HepG2 (cell line): ENCODE data around the gene NF2. TPM values are rescaled to one million over a fixed set of nuclear protein-coding genes. Genes with fewer than 3 reads are reported as not detected.

ENCODE experiments used
- GATAD1 ChIP-seq: IDR thresholded peaks from 2 replicates; pipeline ENCODE4 v1.6.1; 2016; ENCODE audit warnings: missing genetic modification reagents, missing compliant biosample characterization
- ISL2 ChIP-seq: sonication (generic); formaldehyde crosslinking; IDR thresholded peaks from 2 replicates; pipeline ENCODE4 v1.5.0; 2020; ENCODE audit warnings: missing genetic modification reagents
- KDM4B ChIP-seq: sonication (generic); formaldehyde crosslinking; IDR thresholded peaks from 2 replicates; pipeline ENCODE4 v1.4.0; 2020; ENCODE audit warnings: missing genetic modification reagents
- MED8 ChIP-seq: sonication (generic); formaldehyde crosslinking; IDR thresholded peaks from 2 replicates; pipeline ENCODE4 v1.8.1; 2023; ENCODE audit warnings: mild to moderate bottlenecking, missing genetic modification reagents; ENCODE audit not compliant: insufficient replicate concordance
- NFE2 ChIP-seq: sonication (generic); formaldehyde crosslinking; IDR thresholded peaks from 2 replicates; pipeline ENCODE4 v1.4.0; 2020; ENCODE audit warnings: missing genetic modification reagents
- NONO ChIP-seq, 2 experiments: fragments of 450-650 bp in 1 of 2; sonication (generic) in 1 of 2; formaldehyde crosslinking in 1 of 2; IDR thresholded peaks in 1 of 2; conservative IDR thresholded peaks in 1 of 2; 2 replicates each; pipeline versions ENCODE4 v1.6.1 to v1.8.0; 2017 to 2022; ENCODE audit warnings: mild to moderate bottlenecking in 1 of 2, missing genetic modification reagents in 1 of 2, moderate library complexity in 1 of 2
- PHF20 ChIP-seq: sonication (generic); formaldehyde crosslinking; IDR thresholded peaks from 2 replicates; pipeline ENCODE4 v1.5.0; 2020; ENCODE audit warnings: mild to moderate bottlenecking, missing genetic modification reagents
- SP1 ChIP-seq, 2 experiments: fragments of 450-650 bp in 1 of 2; sonication (generic) in 1 of 2; formaldehyde crosslinking in 1 of 2; IDR thresholded peaks; 2 replicates each; pipeline versions ENCODE4 v1.4.0 to v1.6.1; 2016 to 2020; ENCODE audit warnings: missing genetic modification reagents in 1 of 2
- WIZ ChIP-seq: sonication (generic); formaldehyde crosslinking; IDR thresholded peaks from 2 replicates; pipeline ENCODE4 v1.5.1; 2020; ENCODE audit warnings: mild to moderate bottlenecking, missing genetic modification reagents
- ZNF180 ChIP-seq: sonication (generic); formaldehyde crosslinking; IDR thresholded peaks from 2 replicates; pipeline ENCODE4 v1.4.0; 2020; ENCODE audit warnings: low read depth, missing genetic modification reagents, borderline replicate concordance
- polyA plus RNA-seq, 8 experiments: library from polyadenylated mRNA; depleted of rRNA in 3 of 8; stranded (reverse) in 7 of 8; unstranded in 1 of 8; fragments of >200 nt; fragmentation: Illumina TruSeq in 4 of 8; extraction: Trizol in 4 of 8; gene quantifications; 2 replicates each; pipeline versions ENCODE4 v1.2.1 to v1.2.3, GENCODE V29; 2011 to 2016; ENCODE audit warnings: low read depth in 4 of 8, missing spikeins in 1 of 8, mixed read lengths in 1 of 8; ENCODE audit not compliant: insufficient read depth in 1 of 8
- total RNA-seq, 5 experiments: library from RNA; depleted of rRNA; stranded (reverse); fragments of >200 nt; fragmentation: Illumina TruSeq; extraction: Trizol; gene quantifications; 2 replicates each; pipeline ENCODE4 v1.2.3, GENCODE V29; 2016; ENCODE audit warnings: low read depth in 1 of 5
- TF ChIP-seq, protein P1 (sequence below): sonication (generic); formaldehyde crosslinking; IDR thresholded peaks from 2 replicates; pipeline ENCODE4 v1.4.0; 2020; ENCODE audit warnings: mild to moderate bottlenecking, missing genetic modification reagents, borderline replicate concordance
- TF ChIP-seq, protein P2 (sequence below): sonication (generic); formaldehyde crosslinking; IDR thresholded peaks from 2 replicates; pipeline ENCODE4 v1.8.0; 2022; ENCODE audit warnings: mild to moderate bottlenecking, missing genetic modification reagents, moderate library complexity
- TF ChIP-seq, protein P3 (sequence below): sonication (generic); formaldehyde crosslinking; IDR thresholded peaks from 2 replicates; pipeline ENCODE4 v1.5.1; 2020; ENCODE audit warnings: mild to moderate bottlenecking, moderate library complexity, missing genetic modification reagents
- TF ChIP-seq, protein P4 (sequence below): sonication (generic); formaldehyde crosslinking; IDR thresholded peaks from 2 replicates; pipeline ENCODE4 v1.8.1; 2022; ENCODE audit warnings: low read depth, mild to moderate bottlenecking, missing genetic modification reagents

NF2 gene
- total and polyA plus RNA-seq, 2 of the 13 experiments (the other 11 are each of a cell fraction or from before 2014, with no cell fraction given): 9.3 to 33.3 TPM

DNA sequence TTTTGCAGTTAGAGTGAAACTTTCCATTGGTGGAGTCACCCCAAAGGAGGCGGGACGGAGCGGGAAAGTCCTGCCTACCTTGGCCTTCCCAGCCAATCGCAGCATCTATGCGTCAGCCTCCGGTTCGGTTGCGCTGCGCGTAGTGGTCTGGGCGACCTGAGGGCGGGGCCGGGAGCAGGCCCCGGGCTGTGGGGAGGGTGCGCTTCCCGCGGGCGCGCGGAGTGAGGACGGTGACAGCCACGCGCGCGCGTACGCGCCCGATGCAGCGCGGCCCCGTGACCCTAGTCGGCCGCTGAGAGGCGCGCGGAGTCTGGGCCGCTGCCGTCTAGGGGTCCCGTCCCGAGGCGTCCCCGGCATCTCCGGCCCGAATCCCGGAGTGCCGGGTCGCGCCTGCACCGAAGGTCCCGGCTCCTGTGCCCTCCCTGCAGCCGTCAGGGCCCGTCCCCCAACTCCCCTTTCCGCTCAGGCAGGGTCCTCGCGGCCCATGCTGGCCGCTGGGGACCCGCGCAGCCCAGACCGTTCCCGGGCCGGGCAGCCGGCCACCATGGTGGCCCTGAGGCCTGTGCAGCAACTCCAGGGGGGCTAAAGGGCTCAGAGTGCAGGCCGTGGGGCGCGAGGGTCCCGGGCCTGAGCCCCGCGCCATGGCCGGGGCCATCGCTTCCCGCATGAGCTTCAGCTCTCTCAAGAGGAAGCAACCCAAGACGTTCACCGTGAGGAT is at the start of gene NF2 (continued):
- no peak for TF ChIP-seq NFE2
- TF ChIP-seq WIZ: 0 out of 2 replicates have a peak, but pooled peaks have one; percentile 66
- TF ChIP-seq, protein P1, sequence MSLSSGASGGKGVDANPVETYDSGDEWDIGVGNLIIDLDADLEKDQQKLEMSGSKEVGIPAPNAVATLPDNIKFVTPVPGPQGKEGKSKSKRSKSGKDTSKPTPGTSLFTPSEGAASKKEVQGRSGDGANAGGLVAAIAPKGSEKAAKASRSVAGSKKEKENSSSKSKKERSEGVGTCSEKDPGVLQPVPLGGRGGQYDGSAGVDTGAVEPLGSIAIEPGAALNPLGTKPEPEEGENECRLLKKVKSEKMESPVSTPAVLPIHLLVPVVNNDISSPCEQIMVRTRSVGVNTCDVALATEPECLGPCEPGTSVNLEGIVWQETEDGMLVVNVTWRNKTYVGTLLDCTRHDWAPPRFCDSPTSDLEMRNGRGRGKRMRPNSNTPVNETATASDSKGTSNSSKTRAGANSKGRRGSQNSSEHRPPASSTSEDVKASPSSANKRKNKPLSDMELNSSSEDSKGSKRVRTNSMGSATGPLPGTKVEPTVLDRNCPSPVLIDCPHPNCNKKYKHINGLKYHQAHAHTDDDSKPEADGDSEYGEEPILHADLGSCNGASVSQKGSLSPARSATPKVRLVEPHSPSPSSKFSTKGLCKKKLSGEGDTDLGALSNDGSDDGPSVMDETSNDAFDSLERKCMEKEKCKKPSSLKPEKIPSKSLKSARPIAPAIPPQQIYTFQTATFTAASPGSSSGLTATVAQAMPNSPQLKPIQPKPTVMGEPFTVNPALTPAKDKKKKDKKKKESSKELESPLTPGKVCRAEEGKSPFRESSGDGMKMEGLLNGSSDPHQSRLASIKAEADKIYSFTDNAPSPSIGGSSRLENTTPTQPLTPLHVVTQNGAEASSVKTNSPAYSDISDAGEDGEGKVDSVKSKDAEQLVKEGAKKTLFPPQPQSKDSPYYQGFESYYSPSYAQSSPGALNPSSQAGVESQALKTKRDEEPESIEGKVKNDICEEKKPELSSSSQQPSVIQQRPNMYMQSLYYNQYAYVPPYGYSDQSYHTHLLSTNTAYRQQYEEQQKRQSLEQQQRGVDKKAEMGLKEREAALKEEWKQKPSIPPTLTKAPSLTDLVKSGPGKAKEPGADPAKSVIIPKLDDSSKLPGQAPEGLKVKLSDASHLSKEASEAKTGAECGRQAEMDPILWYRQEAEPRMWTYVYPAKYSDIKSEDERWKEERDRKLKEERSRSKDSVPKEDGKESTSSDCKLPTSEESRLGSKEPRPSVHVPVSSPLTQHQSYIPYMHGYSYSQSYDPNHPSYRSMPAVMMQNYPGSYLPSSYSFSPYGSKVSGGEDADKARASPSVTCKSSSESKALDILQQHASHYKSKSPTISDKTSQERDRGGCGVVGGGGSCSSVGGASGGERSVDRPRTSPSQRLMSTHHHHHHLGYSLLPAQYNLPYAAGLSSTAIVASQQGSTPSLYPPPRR (CRISPR knock-in tag): no peak
- TF ChIP-seq, protein P2, sequence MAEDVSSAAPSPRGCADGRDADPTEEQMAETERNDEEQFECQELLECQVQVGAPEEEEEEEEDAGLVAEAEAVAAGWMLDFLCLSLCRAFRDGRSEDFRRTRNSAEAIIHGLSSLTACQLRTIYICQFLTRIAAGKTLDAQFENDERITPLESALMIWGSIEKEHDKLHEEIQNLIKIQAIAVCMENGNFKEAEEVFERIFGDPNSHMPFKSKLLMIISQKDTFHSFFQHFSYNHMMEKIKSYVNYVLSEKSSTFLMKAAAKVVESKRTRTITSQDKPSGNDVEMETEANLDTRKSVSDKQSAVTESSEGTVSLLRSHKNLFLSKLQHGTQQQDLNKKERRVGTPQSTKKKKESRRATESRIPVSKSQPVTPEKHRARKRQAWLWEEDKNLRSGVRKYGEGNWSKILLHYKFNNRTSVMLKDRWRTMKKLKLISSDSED: no peak
- no peak for TF ChIP-seq SP1 (IDR thresholded peaks at IDR 0.05)
- peak; percentile 93 for TF ChIP-seq SP1 (CRISPR knock-in tag; IDR thresholded peaks at IDR 0.05)
- TF ChIP-seq, protein P3, sequence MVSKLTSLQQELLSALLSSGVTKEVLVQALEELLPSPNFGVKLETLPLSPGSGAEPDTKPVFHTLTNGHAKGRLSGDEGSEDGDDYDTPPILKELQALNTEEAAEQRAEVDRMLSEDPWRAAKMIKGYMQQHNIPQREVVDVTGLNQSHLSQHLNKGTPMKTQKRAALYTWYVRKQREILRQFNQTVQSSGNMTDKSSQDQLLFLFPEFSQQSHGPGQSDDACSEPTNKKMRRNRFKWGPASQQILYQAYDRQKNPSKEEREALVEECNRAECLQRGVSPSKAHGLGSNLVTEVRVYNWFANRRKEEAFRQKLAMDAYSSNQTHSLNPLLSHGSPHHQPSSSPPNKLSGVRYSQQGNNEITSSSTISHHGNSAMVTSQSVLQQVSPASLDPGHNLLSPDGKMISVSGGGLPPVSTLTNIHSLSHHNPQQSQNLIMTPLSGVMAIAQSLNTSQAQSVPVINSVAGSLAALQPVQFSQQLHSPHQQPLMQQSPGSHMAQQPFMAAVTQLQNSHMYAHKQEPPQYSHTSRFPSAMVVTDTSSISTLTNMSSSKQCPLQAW: no peak
- TF ChIP-seq, protein P4, sequence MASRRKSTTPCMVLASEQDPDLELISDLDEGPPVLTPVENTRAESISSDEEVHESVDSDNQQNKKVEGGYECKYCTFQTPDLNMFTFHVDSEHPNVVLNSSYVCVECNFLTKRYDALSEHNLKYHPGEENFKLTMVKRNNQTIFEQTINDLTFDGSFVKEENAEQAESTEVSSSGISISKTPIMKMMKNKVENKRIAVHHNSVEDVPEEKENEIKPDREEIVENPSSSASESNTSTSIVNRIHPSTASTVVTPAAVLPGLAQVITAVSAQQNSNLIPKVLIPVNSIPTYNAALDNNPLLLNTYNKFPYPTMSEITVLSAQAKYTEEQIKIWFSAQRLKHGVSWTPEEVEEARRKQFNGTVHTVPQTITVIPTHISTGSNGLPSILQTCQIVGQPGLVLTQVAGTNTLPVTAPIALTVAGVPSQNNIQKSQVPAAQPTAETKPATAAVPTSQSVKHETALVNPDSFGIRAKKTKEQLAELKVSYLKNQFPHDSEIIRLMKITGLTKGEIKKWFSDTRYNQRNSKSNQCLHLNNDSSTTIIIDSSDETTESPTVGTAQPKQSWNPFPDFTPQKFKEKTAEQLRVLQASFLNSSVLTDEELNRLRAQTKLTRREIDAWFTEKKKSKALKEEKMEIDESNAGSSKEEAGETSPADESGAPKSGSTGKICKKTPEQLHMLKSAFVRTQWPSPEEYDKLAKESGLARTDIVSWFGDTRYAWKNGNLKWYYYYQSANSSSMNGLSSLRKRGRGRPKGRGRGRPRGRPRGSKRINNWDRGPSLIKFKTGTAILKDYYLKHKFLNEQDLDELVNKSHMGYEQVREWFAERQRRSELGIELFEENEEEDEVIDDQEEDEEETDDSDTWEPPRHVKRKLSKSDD (CRISPR knock-in tag): peak; percentile 70; the same call in 1 of the 2 replicates
- TF ChIP-seq NONO (IDR thresholded peaks at IDR 0.05): no peak
- peak; percentile 76; the same call in 1 of the 2 replicates for TF ChIP-seq NONO (CRISPR knock-in tag; conservative IDR thresholded peaks at IDR 0.05)
- peak; percentile 36 for TF ChIP-seq MED8
- TF ChIP-seq PHF20 (CRISPR knock-in tag): peak; percentile 52; the same call in 1 of the 2 replicates
- TF ChIP-seq ISL2 (CRISPR knock-in tag): no peak; the same call in 1 of the 2 replicates
- TF ChIP-seq ZNF180 (CRISPR knock-in tag): no peak
- peak; percentile 57 for TF ChIP-seq GATAD1 (CRISPR knock-in tag)
- TF ChIP-seq KDM4B: 0 out of 2 replicates have a peak, but pooled peaks have one; percentile 32
